Neural cell (in vitro differentiated cells): ENCODE measurements around the gene P2RX4. TPM values are rescaled to one million over a fixed set of nuclear protein-coding genes. Genes with fewer than 3 reads are reported as not detected.

Experiments
- H2AFZ ChIP-seq: fragments of 200-600, 300-800 bp; sonication (generic), shearing (Covaris generic); 2 replicates; pipeline ENCODE4 v1.6.0; 2014; ENCODE audit warnings: low read depth, mild to moderate bottlenecking, antibody characterized with exemption, low read length, moderate library complexity
- H3F3A ChIP-seq: fragments of 200-600 bp; shearing (Covaris generic); 2 replicates; pipeline ENCODE4 v1.6.1; 2016; ENCODE audit warnings: mild to moderate bottlenecking, moderate library complexity, mixed read lengths, antibody characterized with exemption, low read length; ENCODE audit not compliant: insufficient read depth, poor library complexity, severe bottlenecking
- H3K27ac ChIP-seq: fragments of 200-600, 300-800 bp; sonication (generic), shearing (Covaris generic); 2 replicates; pipeline ENCODE4 v1.5.1; 2014; ENCODE audit warnings: mild to moderate bottlenecking, low read length, moderate library complexity
- H3K27me3 ChIP-seq: fragments of 300-800, 200-600 bp; sonication (generic), shearing (Covaris generic); 2 replicates; pipeline ENCODE4 v1.6.0; 2014; ENCODE audit warnings: mild to moderate bottlenecking, low read depth, low read length, moderate library complexity; ENCODE audit not compliant: insufficient read depth
- H3K36me3 ChIP-seq: fragments of 300-800, 200-600 bp; sonication (generic), shearing (Covaris generic); 2 replicates; pipeline ENCODE4 v1.5.1; 2014; ENCODE audit warnings: mild to moderate bottlenecking, antibody characterized with exemption, low read length, moderate library complexity; ENCODE audit not compliant: insufficient read depth
- H3K4me2 ChIP-seq: fragments of 300-800, 200-600 bp; sonication (generic), shearing (Covaris generic); 2 replicates; pipeline ENCODE4 v1.6.0; 2014; ENCODE audit warnings: mild to moderate bottlenecking, low read length
- H3K4me3 ChIP-seq: fragments of 300-800, 200-600 bp; sonication (generic), shearing (Covaris generic); 2 replicates; pipeline ENCODE4 v1.5.1; 2014; ENCODE audit warnings: mild to moderate bottlenecking, low read length, moderate library complexity
- H3K79me2 ChIP-seq: fragments of 200-600 bp; shearing (Covaris generic); replicated peaks from 2 replicates; pipeline ENCODE4 v1.6.0; 2014; ENCODE audit warnings: mild to moderate bottlenecking, low read length, moderate library complexity; ENCODE audit not compliant: insufficient read depth
- H3K9ac ChIP-seq: fragments of 300-800, 200-600 bp; sonication (generic), shearing (Covaris generic); 2 replicates; pipeline ENCODE4 v1.6.1; 2016; ENCODE audit warnings: mild to moderate bottlenecking, low read length, mixed read lengths
- H3K9me2 ChIP-seq: fragments of 200-600 bp; shearing (Covaris generic); 2 replicates; pipeline ENCODE4 v1.6.1; 2016; ENCODE audit warnings: mild to moderate bottlenecking, low read length, mixed read lengths; ENCODE audit not compliant: insufficient read depth
- H3K9me3 ChIP-seq: fragments of 200-600, 300-800 bp; sonication (generic), shearing (Covaris generic); 2 replicates; pipeline ENCODE4 v1.6.1; 2016; ENCODE audit warnings: mild to moderate bottlenecking, mixed run types, low read length, moderate library complexity, mixed read lengths
- H4K20me1 ChIP-seq: fragments of 200-600 bp; shearing (Covaris generic); 2 replicates; pipeline ENCODE4 v1.6.1; 2016; ENCODE audit warnings: mild to moderate bottlenecking, mixed run types; ENCODE audit not compliant: insufficient read depth
- EP300 ChIP-seq: fragments of 450-650 bp; conservative IDR thresholded peaks from 2 replicates; pipeline ENCODE4 v1.6.1; 2014; ENCODE audit warnings: antibody characterized with exemption, mild to moderate bottlenecking, moderate library complexity; ENCODE audit not compliant: poor library complexity, severe bottlenecking
- EZH2 ChIP-seq: fragments of 200-600, 300-800 bp; shearing (Covaris generic), sonication (generic); IDR thresholded peaks from 2 replicates; pipeline ENCODE4 v1.6.1; 2014; ENCODE audit warnings: antibody characterized with exemption, low read length, borderline replicate concordance, mild to moderate bottlenecking; ENCODE audit not compliant: insufficient read depth, poor library complexity, severe bottlenecking
- MXI1 ChIP-seq: fragments of 450-650 bp; conservative IDR thresholded peaks from 2 replicates; pipeline ENCODE4 v1.6.1; 2014; ENCODE audit warnings: antibody characterized with exemption, mild to moderate bottlenecking; ENCODE audit not compliant: poor library complexity, severe bottlenecking
- POLR2AphosphoS5 ChIP-seq: IDR thresholded peaks from 2 replicates; pipeline ENCODE4 v1.6.1; 2012
- RAD21 ChIP-seq: fragments of 450-650 bp; conservative IDR thresholded peaks from 2 replicates; pipeline ENCODE4 v1.6.1; 2014; ENCODE audit warnings: antibody characterized with exemption, mild to moderate bottlenecking, moderate library complexity
- SMC3 ChIP-seq: fragments of 450-650 bp; conservative IDR thresholded peaks from 2 replicates; pipeline ENCODE4 v1.6.1; 2014; ENCODE audit warnings: antibody characterized with exemption, mild to moderate bottlenecking, moderate library complexity; ENCODE audit not compliant: poor library complexity
- TAF1 ChIP-seq: IDR thresholded peaks from 2 replicates; pipeline ENCODE4 v1.6.1; 2012; ENCODE audit warnings: low read depth
- polyA plus RNA-seq: library from polyadenylated mRNA; depleted of rRNA; stranded (reverse); fragments of >200 nt; gene quantifications from 2 replicates; pipeline ENCODE4 v1.2.3, GENCODE V29; 2014
- TF ChIP-seq, protein P1 (sequence below): IDR thresholded peaks from 2 replicates; pipeline ENCODE4 v1.6.1; 2012; ENCODE audit warnings: borderline replicate concordance
- TF ChIP-seq, protein P2 (sequence below): fragments of 450-650 bp; IDR thresholded peaks from 2 replicates; pipeline ENCODE4 v1.5.1; 2014; ENCODE audit warnings: antibody characterized with exemption, mild to moderate bottlenecking, moderate library complexity; ENCODE audit not compliant: poor library complexity, severe bottlenecking

Gene P2RX4
- polyA plus RNA-seq, 1 donor from 2014 or later: 5.8 TPM

DNA sequence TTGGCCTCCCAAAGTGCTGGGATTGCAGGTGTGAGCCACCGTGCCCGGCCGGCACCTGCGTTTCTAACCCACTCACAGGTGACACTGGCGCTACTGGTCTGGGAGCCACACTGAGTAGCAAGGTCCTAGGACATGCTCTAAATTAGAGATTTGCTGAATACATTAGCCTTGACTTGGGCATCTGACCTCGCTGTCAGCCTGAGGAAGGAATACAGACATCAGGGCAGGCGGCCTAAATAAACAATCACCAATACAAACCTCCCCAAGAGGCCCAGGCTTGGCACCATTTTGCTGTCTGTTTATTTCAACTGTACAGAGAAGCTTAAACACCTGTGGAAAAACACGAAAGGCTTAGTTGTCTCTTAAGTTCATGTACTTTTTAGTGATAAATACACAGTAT is 27.5 kb downstream of the P2RX4 start:
- H3K27ac ChIP-seq: no peak overlapping the region
- H3K4me3 ChIP-seq: no peak overlapping the region
- H3F3A ChIP-seq: no peaks in the 10 kb centered on the region
- no peak overlapping the region for H3K9ac ChIP-seq
- H4K20me1 ChIP-seq: no peaks in the 10 kb centered on the region
- no peaks in the 10 kb centered on the region for H3K36me3 ChIP-seq
- no peak overlapping the region for H2AFZ ChIP-seq
- H3K9me3 ChIP-seq: no peaks in the 10 kb centered on the region
- H3K27me3 ChIP-seq: no peaks in the 10 kb centered on the region
- H3K79me2 ChIP-seq: no peaks in the 10 kb centered on the region
- no peaks in the 10 kb centered on the region for H3K9me2 ChIP-seq
- no peak overlapping the region for H3K4me2 ChIP-seq
- TF ChIP-seq MXI1 (no peak), TAF1 (no peak), RAD21 (no peak), EP300 (no peak), POLR2AphosphoS5 (no peak), EZH2 (no peak), SMC3 (no peak)
- TF ChIP-seq, protein P1, sequence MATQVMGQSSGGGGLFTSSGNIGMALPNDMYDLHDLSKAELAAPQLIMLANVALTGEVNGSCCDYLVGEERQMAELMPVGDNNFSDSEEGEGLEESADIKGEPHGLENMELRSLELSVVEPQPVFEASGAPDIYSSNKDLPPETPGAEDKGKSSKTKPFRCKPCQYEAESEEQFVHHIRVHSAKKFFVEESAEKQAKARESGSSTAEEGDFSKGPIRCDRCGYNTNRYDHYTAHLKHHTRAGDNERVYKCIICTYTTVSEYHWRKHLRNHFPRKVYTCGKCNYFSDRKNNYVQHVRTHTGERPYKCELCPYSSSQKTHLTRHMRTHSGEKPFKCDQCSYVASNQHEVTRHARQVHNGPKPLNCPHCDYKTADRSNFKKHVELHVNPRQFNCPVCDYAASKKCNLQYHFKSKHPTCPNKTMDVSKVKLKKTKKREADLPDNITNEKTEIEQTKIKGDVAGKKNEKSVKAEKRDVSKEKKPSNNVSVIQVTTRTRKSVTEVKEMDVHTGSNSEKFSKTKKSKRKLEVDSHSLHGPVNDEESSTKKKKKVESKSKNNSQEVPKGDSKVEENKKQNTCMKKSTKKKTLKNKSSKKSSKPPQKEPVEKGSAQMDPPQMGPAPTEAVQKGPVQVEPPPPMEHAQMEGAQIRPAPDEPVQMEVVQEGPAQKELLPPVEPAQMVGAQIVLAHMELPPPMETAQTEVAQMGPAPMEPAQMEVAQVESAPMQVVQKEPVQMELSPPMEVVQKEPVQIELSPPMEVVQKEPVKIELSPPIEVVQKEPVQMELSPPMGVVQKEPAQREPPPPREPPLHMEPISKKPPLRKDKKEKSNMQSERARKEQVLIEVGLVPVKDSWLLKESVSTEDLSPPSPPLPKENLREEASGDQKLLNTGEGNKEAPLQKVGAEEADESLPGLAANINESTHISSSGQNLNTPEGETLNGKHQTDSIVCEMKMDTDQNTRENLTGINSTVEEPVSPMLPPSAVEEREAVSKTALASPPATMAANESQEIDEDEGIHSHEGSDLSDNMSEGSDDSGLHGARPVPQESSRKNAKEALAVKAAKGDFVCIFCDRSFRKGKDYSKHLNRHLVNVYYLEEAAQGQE: no peak
- TF ChIP-seq, protein P2, sequence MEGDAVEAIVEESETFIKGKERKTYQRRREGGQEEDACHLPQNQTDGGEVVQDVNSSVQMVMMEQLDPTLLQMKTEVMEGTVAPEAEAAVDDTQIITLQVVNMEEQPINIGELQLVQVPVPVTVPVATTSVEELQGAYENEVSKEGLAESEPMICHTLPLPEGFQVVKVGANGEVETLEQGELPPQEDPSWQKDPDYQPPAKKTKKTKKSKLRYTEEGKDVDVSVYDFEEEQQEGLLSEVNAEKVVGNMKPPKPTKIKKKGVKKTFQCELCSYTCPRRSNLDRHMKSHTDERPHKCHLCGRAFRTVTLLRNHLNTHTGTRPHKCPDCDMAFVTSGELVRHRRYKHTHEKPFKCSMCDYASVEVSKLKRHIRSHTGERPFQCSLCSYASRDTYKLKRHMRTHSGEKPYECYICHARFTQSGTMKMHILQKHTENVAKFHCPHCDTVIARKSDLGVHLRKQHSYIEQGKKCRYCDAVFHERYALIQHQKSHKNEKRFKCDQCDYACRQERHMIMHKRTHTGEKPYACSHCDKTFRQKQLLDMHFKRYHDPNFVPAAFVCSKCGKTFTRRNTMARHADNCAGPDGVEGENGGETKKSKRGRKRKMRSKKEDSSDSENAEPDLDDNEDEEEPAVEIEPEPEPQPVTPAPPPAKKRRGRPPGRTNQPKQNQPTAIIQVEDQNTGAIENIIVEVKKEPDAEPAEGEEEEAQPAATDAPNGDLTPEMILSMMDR: no peak

DNA sequence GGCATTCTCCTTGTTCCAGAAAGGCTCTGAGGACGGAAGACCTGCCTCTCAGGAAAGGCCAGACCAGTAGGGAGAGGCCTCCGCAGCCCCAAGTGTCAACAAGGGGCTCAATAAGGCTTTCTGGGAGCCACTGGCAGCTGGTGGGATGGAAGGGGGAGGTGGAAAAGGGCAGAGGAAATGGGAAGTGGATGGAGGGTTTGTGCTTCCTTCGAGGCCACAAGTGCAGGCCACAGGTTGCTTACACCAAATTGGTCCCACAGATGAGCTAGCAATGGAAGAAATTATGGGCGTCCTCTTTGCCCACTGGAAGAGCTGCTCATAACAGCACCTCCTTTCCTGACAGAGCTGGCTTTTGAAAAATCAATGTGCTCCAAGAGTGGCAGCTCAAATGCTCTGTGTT is 28.2 kb downstream of the P2RX4 start:
- Histone ChIP-seq H3K27ac (no peak overlapping the region), H3K36me3 (no peaks in the 10 kb centered on the region), H3K4me2 (no peak overlapping the region)

More for the DNA sequence above, 28.2 kb downstream of the P2RX4 start:
- Histone ChIP-seq H3K79me2 (no peaks in the 10 kb centered on the region), H2AFZ (no peak overlapping the region), H4K20me1 (no peaks in the 10 kb centered on the region), H3K9me3 (no peaks in the 10 kb centered on the region), H3F3A (no peaks in the 10 kb centered on the region), H3K9me2 (no peaks in the 10 kb centered on the region), H3K9ac (no peak overlapping the region), H3K27me3 (no peaks in the 10 kb centered on the region), H3K4me3 (no peak overlapping the region)
- TF ChIP-seq, protein P2: no peak
- TF ChIP-seq, protein P1: no peak
- TF ChIP-seq SMC3 (no peak), TAF1 (no peak), MXI1 (no peak), POLR2AphosphoS5 (no peak), EZH2 (no peak), EP300 (no peak), RAD21 (no peak)
